GM18870 (cell line): Measurements from ENCODE around the gene SPOUT1.

ENCODE experiments used
- ATAC-seq: cut with Tn5 transposase; IDR thresholded peaks from one replicate; pipeline ENCODE4 v1.9.1; 2021; ENCODE audit warnings: moderate library complexity; ENCODE audit not compliant: unreplicated experiment

The SPOUT1 gene

DNA sequence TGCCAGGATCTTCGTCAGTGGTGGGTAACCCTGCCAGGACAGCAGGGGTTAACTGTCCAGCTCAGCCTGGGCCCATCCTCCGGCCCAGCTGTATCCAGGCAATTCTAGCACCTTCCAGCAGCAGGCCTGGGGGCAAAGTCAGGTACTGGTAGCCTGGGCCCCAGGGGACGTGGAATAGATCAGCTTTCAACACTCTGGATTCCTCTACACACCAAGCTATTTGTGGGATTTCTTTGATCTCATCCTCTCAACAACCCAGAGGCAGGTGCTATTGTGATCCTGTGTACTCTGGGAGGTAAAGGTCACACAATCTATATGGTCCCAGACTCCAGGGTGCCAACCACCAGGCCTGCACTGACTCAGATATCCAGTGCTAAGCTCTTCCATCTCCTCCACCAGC lies 8.7 kb upstream of the SPOUT1 start:
- ATAC-seq, result no peak

DNA sequence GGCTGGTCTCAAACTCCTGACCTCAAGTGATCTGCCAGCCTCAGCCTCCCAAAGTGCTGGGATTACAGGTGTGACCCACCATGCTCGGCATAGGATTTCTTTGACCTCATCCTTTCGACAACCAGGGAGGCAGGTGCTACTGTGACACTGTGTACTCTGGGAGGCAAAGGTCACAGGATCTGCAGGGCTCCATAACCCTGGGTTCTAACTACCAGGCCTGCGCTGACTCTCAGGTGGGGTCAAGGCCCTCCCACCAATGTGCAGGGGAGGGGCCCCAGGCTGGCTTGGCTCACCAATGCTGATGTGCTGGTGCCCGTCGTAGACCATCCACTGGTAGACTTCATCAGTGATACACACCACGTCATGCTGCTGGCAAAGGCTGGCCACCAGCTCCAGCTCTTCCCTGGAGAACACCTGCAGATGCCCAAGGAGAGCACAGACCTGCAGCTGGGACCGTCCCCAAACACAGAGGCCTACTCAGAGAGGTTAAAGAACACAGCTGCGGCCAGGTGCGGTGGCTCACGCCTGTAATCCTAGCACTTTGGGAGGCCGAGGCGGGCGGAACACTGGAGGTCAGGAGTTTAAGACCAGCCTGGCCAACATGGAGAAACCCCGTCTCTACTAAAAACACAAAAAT lies 7.0 kb upstream of the SPOUT1 start:
- ATAC-seq, result no peak

DNA sequence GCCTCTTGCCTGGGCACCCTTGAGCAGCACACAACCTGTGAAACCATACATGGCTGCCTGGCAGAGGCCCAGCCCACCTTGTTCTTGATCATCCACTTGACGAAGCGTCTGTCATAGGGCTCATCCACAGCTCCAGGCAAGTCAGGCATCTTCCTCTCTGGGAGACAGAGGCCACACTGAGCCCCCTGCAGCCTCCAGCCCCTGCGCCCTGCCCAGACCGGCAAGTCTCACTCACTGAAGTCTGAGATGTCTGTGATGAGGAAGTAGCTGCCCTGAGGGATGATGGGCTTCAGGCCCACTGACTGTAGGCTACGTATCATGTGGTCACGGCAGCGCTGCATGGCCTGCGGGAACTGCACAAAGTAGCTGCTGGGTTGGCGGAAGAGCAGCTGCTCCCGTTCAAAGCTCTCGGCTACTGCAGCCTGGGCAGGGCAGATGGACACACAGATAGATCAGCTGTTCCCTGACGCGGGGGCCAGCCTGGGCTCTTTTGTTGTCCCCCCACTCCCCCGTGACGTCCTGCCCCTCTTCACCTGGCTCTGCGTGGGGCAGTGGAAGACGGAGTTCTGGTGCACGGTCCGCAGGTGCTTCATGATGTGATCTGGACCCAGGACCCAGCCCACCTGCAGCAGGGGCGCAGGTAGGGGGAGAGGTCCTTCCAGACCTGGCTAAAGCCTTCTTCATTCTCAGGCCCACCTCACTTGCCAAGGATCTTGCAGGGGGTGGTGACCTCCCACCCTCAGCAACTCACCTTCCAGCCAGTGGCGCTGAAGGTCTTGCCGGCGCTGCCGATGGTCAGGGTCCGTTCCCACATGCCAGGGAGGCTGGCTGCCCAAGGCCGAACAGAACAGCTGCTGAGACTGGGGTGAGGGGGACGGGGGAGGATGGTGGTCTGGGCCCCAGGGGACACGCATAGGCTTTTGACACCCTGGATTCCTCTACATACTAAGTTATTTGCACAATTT lies 5.9 kb upstream of the SPOUT1 start:
- ATAC-seq, result no peak

DNA sequence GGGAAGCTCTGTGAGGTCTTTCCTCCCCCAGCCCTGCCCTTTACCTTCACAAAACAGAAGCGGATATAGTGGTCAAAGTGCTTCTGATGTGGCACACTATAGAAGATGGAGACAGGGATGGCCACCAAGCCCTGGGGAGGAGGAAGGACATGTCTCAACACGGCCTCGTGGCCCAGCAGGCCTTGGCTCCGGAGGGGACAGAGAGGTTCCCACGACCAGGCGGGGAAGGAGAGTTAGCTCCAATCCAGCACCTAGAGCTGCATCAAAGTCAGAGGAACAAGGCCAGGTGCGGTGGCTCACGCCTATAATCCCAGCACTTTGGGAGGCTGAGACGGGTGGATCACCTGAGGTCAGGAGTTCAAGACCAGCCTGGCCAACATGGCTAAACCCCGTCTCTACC lies 4.1 kb upstream of the SPOUT1 start:
- no peak for ATAC-seq

GRCh38 chr9:128828719-128829452 lies 708 bp downstream of the SPOUT1 start:
- ATAC-seq, result no peak

- ATAC-seq, result no peak
Observed at GRCh38 chr9:128828267-128828666, 1.3 kb downstream of the SPOUT1 start.

DNA sequence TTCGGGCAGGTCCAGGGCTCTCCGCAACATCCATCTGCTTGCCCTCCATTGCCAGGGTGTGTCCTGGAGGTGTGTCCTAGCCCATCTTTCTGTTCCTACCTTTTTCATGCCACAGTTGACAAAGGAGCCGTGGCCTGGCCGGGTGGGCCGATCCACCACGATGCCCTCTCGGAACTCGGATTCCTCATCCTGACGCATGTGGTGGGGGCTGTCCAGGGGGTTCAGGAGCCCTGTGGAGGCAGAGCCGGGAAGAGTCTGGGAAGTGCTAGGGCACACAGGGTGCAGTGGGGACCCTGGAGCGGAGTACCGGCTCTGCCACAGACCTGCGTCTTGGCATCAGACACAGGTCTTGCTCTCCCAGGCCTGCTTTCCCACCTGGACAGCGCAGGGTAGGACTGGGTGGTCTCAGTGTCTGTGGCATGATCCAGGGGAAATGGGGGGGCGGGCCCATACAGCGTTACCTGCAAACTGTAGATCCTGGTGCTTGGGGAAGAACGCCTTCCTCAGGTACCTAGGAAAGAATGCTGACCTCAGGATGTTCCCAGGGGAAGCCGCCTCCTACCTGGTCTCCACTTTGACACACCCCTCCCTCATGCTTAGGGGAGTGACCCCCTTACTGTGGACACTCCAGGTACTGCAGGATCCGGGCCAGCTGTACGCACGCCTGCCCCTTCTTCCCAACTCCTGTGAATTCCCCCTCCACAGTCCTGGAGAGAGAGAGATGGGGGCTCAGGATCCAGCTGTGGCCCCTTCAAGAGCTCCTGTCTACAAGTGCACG lies 3.5 kb downstream of the SPOUT1 start:
- ATAC-seq, result no peak

DNA sequence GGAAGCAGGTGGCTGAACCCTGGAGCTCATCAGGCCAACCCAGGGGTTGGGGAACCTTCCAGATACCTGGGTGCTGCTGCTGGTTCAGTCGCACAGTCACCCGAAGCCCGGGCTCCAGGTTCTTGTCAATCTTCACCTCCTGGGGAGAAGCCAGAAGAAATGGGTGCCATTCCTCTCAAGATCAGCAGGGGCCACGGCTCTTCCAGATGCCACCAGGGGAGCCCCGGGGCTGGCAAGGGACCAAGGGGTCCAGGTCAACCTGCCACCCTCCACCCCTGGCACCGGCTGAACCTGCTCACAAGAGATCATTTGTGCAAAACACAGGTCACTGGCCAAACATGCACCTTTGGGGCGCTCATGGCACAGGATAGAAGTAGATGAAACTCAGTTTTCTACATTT lies 4.7 kb downstream of the SPOUT1 start:
- ATAC-seq, result no peak

- no peak for ATAC-seq
Observed at GRCh38 chr9:128823903-128824406, 5.6 kb downstream of the SPOUT1 start.

DNA sequence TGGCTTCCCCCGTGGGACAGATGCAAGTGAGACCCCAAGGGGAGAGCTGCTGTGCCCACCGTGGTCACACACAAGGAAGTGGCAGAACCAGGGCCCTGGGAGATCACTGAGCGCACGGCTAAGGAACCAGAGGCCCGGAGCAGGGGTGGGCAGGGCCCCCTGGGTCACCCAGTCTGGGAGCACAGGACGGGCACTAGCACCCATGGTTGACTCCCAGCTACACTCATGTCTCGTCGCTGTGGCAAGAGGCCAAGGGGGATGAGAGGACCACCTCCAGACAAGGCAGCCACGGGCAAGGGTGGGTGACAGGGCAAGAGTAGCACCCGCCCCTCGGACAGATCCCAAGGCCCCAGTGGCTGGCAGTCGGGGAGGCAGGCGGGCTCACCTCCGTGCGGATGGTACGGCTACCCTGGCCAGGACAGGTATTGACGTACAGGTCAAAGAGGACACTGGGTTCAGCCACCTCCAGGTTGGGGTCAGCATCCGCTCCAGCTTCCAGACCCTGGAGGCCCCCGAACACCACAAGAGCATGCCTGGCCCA lies 6.2 kb downstream of the SPOUT1 start:
- ATAC-seq, result no peak

GRCh38 chr9:128822407-128823042 lies 7.1 kb downstream of the SPOUT1 start:
- ATAC-seq, result no peak

DNA sequence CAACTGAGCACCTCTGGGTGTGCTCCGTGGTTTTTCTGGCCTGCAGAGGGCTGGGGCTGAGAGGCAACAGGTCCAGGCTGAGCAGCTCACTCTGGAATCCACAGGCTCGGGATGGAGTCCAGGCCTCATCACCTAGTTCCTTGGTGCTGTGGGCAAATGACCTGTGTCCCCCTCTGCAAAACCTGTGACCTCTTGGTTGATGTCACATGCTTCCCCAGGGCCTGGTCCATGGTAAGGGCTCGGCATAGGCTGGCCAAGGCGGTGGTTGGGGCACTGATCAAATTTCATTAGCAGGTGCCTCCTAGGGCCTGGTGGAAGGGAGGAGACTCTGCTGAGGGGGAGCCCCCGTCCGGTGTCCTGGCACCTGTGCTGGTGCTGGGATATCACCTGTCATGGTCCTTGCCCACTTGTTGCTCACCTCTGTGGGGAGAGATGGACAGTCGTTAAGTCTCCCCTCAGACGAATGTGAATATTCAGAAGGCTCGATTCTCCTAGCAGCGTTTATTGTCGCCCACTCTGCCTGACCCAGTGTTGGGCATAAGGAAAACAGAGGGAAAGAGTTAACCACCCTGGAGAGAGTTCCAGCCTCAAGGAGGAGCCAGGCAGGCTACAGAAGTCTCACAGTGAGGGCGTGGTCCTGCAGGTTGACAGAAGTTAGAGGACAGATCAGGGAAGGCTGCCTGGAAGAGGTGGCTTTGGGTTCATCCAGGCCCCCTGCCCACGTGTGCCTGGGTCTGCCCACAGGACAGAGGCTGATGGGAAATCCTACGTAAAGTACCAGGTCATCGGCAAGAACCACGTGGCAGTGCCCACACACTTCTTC lies 7.8 kb downstream of the SPOUT1 start:
- ATAC-seq, result no peak

DNA sequence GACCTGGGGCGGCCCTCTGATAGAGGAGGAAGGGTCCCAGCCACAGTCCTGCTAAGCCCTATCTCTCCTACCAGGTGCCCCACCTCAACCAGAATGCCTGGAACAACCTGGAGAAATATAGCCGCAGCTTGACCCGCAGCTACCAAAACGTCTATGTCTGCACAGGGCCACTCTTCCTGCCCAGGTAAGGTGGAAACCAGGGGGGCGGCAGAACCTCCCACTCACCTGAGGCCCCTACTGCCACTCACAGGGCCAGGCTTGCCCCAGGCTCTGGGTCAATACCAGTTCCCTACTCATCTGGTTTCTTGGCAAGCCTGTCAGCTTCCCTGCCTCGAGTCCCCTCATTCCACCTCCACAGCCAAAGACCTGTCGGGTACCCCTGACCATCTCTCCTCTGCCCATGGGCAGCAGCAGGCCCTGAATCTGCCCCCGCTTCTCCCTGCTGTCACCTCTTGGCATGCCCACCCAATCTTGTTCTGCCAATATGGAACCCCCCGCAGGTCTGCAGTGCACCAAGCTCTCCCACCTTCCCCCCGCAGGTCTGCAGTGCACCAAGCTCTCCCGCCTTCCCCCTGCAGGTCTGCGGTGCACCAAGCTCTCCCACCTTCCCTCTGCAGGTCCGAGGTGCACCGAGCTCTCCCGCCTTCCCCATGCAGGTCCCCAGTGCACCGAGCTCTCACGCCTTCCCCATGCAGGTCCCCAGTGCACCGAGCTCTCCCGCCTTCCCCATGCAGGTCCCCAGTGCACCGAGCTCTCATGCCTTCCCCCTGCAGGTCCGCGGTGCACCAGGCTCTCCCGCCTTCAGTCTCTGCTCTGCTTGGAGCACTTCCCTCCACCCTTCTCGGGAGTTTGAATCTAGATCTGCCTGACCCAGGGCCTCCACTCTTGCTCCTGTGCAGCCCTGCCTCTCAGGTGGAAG lies 8.7 kb downstream of the SPOUT1 start:
- ATAC-seq, result no peak

DNA sequence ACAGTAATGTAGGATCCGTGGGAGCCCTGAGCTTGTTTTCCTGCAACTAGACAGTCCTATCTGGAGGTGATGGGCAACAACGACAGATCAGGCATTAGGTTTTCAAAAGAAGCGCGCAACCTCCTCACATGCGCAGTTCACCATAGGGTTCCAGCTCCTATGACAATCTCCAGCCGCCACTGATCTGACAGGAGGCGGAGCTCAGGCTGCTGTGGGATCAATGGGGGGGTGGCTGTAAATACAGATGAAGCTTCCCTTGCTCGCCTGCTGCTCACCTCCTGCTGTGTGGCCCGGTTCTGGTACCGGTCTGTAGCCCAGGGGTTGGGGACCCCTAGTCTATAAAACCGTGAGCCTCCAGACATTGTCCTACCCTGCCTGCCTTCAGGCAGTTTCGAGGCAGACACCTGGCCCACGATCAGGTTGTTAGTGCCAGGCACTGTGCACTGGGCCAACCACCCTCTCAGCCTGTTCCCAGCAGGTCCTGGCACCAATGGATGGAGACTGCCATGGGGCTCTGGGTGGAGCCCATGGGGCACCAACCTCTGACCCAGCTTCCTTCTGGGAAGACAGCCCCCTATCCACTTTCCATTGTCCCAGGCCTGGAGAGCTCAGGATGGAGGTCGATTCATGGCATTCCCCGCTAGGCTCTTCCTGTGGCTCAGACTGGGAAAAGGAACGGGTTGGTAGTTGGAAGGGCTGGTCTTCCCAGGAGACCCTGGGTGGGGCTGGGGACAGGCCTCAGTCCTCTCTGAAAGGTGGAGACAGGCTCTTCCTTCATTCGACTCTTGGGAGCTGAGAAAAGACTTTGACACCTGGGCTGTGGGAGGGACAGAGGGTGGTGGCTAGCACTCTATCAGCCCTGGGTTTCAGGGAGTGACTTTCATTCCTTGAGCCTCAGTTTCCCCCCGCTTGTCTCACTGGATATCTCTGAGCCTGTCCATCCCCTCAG lies 9.6 kb downstream of the SPOUT1 start:
- no peak for ATAC-seq

DNA sequence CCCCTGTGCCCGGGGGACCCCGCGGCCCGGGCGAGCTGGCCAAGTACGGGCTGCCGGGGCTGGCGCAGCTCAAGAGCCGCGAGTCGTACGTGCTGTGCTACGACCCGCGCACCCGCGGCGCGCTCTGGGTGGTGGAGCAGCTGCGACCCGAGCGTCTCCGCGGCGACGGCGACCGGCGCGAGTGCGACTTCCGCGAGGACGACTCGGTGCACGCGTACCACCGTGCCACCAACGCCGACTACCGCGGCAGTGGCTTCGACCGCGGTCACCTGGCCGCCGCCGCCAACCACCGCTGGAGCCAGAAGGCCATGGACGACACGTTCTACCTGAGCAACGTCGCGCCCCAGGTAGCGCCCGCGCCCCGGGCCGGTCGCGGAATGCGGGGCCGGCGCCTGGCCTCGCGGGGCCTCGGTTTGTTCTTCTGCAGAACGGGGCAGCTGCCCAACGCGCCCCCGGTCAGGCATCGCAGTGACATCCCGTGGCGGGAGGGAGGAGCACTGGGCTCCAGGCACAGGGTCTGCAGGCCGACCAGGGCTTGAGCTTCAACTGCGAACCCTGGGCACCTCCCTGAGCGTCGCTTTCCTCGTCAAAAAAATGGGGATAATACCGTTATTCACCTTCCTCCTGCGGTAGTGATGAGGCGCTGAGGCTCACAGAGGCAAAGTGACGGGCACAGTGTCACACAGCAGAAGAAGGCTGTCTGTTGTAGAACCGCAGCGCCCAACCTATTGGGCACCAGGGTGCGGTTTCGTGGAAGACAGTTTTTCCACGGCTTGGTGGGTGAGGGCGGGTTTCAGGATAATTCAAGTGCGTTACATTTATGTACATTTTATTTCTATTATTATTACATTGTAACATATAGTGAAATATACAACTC lies 10.5 kb downstream of the SPOUT1 start:
- peak; percentile 8 for ATAC-seq
